Mammary epithelial cell (primary cell): ENCODE data around the gene EPB41L5.

Experiments used
- CTCF ChIP-seq, 2 donors: IDR thresholded peaks in 1 of 2; conservative IDR thresholded peaks in 1 of 2; 2 replicates each; pipeline ENCODE4 v1.5.1; 2011 to 2012; ENCODE audit warnings: inconsistent platforms in 2 of 2, low read length in 2 of 2, mild to moderate bottlenecking in 2 of 2, control low read depth in 1 of 2, low read depth in 1 of 2; ENCODE audit not compliant: insufficient read depth in 1 of 2; ENCODE audit errors: extremely low read depth in 1 of 2
- EZH2 ChIP-seq: IDR thresholded peaks from 2 replicates; pipeline ENCODE4 v1.6.1; 2012; ENCODE audit warnings: low read length, inconsistent platforms, borderline replicate concordance

DNA sequence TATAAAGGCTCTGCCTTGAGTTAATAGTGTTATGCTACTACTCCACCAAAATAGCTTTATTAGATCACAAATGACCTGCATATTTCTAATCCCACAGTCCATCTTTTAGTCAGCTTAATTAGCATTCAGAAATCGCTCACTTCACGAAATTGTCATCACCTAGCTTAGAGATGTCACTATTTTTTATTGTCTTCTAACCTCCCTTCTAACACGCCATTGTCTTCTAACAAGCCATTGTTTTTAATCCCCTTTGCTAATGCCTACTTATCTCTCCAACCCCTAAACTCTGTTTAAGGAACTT, 97.1 kb downstream of the EPB41L5 start:
- TF ChIP-seq CTCF (conservative IDR thresholded peaks at IDR 0.05 in 1 of 2, IDR thresholded peaks at IDR 0.05 in 1 of 2; ENCODE audit: extremely low read depth in 1 of 2, insufficient read depth in 1 of 2, low read depth in 1 of 2, low read length in 2 of 2) (no peak), EZH2 (no peak)
